ENCODE data around the gene SH2B2. TPM values are rescaled to one million over a fixed set of nuclear protein-coding genes. Genes with fewer than 3 reads are reported as not detected.
"Not testable (repeated sequence)": the region's sequence is repeated elsewhere in the genome, so short reads cannot be mapped to it uniquely, and the experiment has no call there.

SH2B2 gene
- total RNA-seq, 1 donor from 2014 or later = 10.2 TPM

DNA sequence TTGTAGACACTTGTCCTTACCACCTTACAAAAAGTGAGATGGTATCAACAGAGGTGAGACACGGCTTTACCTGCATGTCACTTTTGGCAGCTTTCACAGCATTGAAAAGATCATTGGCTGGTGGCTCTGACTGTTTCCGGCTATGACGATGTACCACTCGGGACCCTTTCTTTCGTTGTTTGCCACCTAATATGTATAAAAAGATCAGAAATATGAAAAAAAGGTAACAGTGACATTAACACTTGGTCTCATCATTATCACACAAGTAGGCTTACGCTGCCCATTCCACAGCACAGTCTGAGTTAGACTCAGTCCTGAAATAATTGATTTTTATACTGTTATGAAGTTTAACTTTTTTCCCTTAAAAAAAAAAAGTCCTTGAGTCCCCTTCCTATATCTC lies 40.5 kb downstream of the SH2B2 start:
- not testable (repeated sequence) for DNase-seq (ENCODE audit: low spot score in 2 of 2); FAIRE-seq

- not testable (repeated sequence) for FAIRE-seq
Measured at GRCh38 chr7:102328863-102329262, 42.2 kb downstream of the SH2B2 start.

DNA sequence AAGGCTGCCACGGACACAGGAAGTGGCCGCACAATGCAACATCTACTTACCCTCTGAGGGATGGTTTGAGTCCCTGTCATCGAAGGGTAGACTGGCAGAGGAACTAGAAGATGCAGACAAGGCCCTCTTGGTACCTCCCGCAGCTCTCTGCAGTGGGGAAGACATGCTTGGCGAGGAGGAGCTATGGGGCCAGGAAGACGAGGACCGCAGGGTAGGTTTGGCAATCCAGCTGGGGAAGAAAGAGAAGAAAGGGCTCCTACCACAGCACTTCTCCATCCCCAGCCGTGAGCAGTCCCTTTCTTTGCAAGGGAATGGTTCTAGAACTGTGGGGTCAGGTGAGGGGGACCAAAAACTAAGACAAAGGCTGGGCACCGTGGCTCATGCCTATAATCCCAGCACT lies 42.7 kb downstream of the SH2B2 start:
- FAIRE-seq; DNase-seq (ENCODE audit: low spot score in 2 of 2): not testable (repeated sequence)

More at GRCh38 chr7:102328863-102329262, 42.2 kb downstream of the SH2B2 start:
- not testable (repeated sequence) for DNase-seq (ENCODE audit: low spot score in 2 of 2)

- FAIRE-seq = not testable (repeated sequence)
Measured at GRCh38 chr7:102330666-102331460, 44.2 kb downstream of the SH2B2 start.

GRCh38 chr7:102335574-102335973 lies 48.9 kb downstream of the SH2B2 start:
- DNase-seq (ENCODE audit: low spot score in 2 of 2); FAIRE-seq: not testable (repeated sequence)

More at GRCh38 chr7:102330666-102331460, 44.2 kb downstream of the SH2B2 start:
- DNase-seq (ENCODE audit: low spot score in 2 of 2) = not testable (repeated sequence)

- DNase-seq (ENCODE audit: low spot score in 2 of 2); FAIRE-seq: not testable (repeated sequence)
Measured at GRCh38 chr7:102337002-102337401, 50.3 kb downstream of the SH2B2 start.

DNA sequence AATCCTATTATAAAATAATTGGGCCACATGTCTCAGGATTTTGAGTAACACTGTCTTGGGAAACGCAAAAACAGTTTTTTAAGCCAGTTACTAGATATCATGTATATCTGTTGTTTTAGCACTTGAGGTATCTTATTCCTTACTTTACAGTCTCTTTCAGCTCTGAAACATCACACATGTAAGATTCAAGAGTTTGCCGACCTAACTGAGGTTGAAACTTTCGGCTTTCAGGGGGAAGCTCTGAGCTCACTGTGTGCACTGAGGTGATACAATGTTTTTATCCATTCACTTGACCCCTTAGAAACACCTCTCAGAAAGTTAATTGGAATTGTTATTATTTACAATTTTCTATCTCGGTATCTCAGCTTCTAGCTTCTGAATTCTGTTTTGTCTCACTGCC lies 50.8 kb downstream of the SH2B2 start:
- DNase-seq (ENCODE audit: low spot score in 2 of 2); FAIRE-seq: not testable (repeated sequence)

DNA sequence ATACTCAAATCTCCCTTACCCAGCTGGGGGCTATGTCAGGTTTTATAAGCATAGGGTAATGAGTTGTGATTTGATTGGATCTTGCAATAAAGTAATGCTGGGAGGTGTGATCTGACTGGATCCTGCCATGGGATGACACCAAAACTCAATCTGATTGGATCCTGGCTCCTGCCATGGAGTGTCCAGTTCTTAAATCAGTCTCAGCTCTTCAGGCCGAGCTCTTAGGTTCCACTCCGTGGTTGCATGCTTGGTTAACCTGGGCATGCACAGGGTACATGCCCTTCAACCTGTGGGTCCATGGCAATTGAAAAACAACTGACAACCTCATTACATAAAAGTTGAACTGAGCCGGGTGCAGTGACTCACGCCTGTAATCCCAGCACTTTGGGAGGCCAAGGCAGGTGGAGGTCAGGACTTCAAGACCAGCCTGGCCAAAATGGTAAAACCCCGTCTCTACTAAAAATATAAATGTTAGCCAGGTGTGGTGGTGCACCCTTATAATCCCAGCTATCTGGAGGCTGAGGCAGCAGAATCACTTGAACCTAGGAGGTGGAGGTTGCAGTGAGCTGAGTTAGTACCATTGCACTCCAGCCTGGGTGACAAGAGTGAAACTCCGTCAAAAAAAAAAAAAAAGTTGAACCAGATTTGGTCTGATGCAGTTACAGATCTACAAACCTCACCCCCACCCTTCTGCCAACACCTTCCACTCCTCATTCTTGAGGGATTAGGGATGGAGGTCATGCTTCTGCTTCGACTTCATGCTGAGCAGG lies 54.1 kb downstream of the SH2B2 start:
- DNase-seq (ENCODE audit: low spot score in 2 of 2); FAIRE-seq: not testable (repeated sequence)

GRCh38 chr7:102346983-102347382 lies 60.3 kb downstream of the SH2B2 start:
- not testable (repeated sequence) for DNase-seq (ENCODE audit: low spot score in 2 of 2); FAIRE-seq

GRCh38 chr7:102356344-102356743 lies 69.7 kb downstream of the SH2B2 start, which contains the start of gene SPDYE6:
SPDYE6 (minus strand) TSS chr7:102356444; CDS start chr7:102356023, 421 bp downstream.
- not testable (repeated sequence) for FAIRE-seq; DNase-seq (ENCODE audit: low spot score in 2 of 2)

- peak; percentile 78 to 81 for DNase-seq (ENCODE audit: low spot score in 2 of 2)
- FAIRE-seq = not testable (repeated sequence)
Measured at GRCh38 chr7:102363549-102364393, 77.1 kb downstream of the SH2B2 start.

- DNase-seq (ENCODE audit: low spot score in 2 of 2); FAIRE-seq: not testable (repeated sequence)
Measured at GRCh38 chr7:102364394-102364886, 77.8 kb downstream of the SH2B2 start.

- not testable (repeated sequence) for DNase-seq (ENCODE audit: low spot score in 2 of 2)
Measured at GRCh38 chr7:102365390-102365789, 78.7 kb downstream of the SH2B2 start.

DNA sequence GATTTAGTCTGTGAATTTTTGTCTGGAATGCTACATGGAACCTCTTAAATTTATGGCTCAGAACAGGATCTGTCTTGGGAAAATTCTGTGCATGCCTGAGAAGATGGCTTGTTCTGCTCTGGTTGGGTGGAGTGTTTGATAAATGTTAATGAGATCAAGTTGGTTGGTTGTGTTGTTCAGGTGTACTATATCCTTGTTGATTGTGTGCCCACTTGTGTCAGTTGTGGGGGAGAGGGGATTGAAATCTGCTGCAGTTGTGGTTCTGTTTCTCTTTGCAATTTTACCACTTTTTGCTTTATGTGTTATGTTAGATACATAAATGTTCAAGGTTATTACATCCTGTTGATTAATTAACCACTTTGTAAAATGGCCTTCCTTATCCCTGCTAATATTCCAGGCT lies 83.4 kb downstream of the SH2B2 start:
- FAIRE-seq; DNase-seq (ENCODE audit: low spot score in 2 of 2): not testable (repeated sequence)

More at GRCh38 chr7:102365390-102365789, 78.7 kb downstream of the SH2B2 start:
- not testable (repeated sequence) for FAIRE-seq

Small RNA genes within 50 kb of the gene (small RNA-seq; reads per million reads assigned to genes)
- not detected for gene AC005088.1
- gene MIR4285 = not detected
- not detected for gene RF00019

Other genes with a start within 250 kb of the SH2B2 start
- gene SPDYE6, start 69.6 kb downstream of the SH2B2 start, total RNA-seq = not detected
- 15.5 TPM for gene PRKRIP1, start 109.5 kb downstream of the SH2B2 start, total RNA-seq
- 19.2 TPM for gene ORAI2, start 146.7 kb downstream of the SH2B2 start, total RNA-seq
- 16.7 TPM for gene ALKBH4, start 178.0 kb downstream of the SH2B2 start, total RNA-seq
- gene LRWD1, start 178.1 kb downstream of the SH2B2 start, total RNA-seq = 55.4 TPM
- gene POLR2J, start 192.1 kb downstream of the SH2B2 start, total RNA-seq = 11.8 TPM
- gene RASA4B, start 230.9 kb downstream of the SH2B2 start, total RNA-seq = 11.4 TPM

Measured in frontal cortex (tissue), 4 donors.